ENCODE data around the gene GRM8.

DNA sequence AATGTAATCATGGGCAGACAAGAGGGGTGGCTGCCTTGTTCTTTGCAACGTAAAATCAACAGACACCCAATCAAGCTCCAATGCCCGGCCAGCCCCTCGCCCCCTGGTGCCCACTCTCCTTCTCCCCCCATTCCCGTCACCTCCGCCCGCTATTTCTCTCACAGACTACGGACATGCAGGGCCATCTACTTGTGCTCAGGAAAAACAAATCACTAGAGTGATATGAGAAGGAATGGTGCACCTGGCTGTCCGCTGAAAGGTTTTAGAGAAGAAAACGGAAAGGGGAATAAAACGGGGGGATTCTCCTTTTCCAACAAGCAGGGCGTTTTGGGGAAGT, 396 bp downstream of the GRM8 start:
- no peak for TF ChIP-seq POLR2AphosphoS5 (IDR thresholded peaks at IDR 0.05; ENCODE audit: low read depth, low read length)
- TF ChIP-seq, protein P1, sequence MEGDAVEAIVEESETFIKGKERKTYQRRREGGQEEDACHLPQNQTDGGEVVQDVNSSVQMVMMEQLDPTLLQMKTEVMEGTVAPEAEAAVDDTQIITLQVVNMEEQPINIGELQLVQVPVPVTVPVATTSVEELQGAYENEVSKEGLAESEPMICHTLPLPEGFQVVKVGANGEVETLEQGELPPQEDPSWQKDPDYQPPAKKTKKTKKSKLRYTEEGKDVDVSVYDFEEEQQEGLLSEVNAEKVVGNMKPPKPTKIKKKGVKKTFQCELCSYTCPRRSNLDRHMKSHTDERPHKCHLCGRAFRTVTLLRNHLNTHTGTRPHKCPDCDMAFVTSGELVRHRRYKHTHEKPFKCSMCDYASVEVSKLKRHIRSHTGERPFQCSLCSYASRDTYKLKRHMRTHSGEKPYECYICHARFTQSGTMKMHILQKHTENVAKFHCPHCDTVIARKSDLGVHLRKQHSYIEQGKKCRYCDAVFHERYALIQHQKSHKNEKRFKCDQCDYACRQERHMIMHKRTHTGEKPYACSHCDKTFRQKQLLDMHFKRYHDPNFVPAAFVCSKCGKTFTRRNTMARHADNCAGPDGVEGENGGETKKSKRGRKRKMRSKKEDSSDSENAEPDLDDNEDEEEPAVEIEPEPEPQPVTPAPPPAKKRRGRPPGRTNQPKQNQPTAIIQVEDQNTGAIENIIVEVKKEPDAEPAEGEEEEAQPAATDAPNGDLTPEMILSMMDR (IDR thresholded peaks at IDR 0.05): no peak
- TF ChIP-seq TCF7L2 (IDR thresholded peaks at IDR 0.05; ENCODE audit: low read depth, low read length): no peak
- no peak for TF ChIP-seq REST (IDR thresholded peaks at IDR 0.05; ENCODE audit: insufficient read depth in 1 of 2, low read depth in 2 of 2, low read length in 1 of 2)
